ENCODE results near the gene CYP3A5. TPM values are rescaled to one million over a fixed set of nuclear protein-coding genes. Genes with fewer than 3 reads are reported as not detected.

CYP3A5 gene
- total and polyA plus RNA-seq, 2 of the 13 experiments (the other 11 are each of a cell fraction or from before 2014, with no cell fraction given): 5.7 to 9.3 TPM

DNA sequence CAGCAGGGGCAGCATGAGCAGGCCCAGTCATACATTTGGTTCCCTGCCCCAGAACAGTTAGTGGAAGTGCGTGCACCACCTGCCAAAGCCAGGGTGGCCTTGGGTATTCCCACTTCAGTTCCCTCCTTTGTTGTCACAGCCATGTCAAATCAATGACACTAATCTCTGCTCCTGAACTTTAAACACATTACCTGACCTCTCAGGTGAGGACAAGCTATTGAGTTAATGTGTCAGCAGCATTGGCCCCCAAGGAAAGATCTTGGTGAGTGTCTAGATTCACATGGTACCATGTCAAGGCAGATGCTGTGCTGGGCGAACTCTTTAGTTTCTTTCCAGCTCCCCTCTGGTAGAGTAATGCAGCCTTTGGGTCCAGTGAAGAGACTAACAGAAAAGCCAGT, 2.1 kb downstream of the CYP3A5 start (continued):
- TF ChIP-seq ZBTB33 (CRISPR knock-in tag; IDR thresholded peaks at IDR 0.05): no peak
- 0 out of 2 replicates have a peak, but pooled peaks have one; percentile 30 for TF ChIP-seq FOXC1 (CRISPR knock-in tag; IDR thresholded peaks at IDR 0.05; ENCODE audit: borderline replicate concordance)
- no peak for TF ChIP-seq GZF1 (CRISPR knock-in tag; IDR thresholded peaks at IDR 0.05)
- TF ChIP-seq ZNF253 (CRISPR knock-in tag; IDR thresholded peaks at IDR 0.05; ENCODE audit: borderline replicate concordance): no peak
- no peak for TF ChIP-seq ZFYVE20 (CRISPR knock-in tag; IDR thresholded peaks at IDR 0.05; ENCODE audit: borderline replicate concordance, low read depth)
- no peak for TF ChIP-seq RBAK (CRISPR knock-in tag; IDR thresholded peaks at IDR 0.05)
- no peak for TF ChIP-seq ZNF17 (CRISPR knock-in tag; IDR thresholded peaks at IDR 0.05)
- TF ChIP-seq, protein P1, sequence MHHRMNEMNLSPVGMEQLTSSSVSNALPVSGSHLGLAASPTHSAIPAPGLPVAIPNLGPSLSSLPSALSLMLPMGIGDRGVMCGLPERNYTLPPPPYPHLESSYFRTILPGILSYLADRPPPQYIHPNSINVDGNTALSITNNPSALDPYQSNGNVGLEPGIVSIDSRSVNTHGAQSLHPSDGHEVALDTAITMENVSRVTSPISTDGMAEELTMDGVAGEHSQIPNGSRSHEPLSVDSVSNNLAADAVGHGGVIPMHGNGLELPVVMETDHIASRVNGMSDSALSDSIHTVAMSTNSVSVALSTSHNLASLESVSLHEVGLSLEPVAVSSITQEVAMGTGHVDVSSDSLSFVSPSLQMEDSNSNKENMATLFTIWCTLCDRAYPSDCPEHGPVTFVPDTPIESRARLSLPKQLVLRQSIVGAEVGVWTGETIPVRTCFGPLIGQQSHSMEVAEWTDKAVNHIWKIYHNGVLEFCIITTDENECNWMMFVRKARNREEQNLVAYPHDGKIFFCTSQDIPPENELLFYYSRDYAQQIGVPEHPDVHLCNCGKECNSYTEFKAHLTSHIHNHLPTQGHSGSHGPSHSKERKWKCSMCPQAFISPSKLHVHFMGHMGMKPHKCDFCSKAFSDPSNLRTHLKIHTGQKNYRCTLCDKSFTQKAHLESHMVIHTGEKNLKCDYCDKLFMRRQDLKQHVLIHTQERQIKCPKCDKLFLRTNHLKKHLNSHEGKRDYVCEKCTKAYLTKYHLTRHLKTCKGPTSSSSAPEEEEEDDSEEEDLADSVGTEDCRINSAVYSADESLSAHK (CRISPR knock-in tag; IDR thresholded peaks at IDR 0.05; ENCODE audit: borderline replicate concordance): no peak
- TF ChIP-seq, protein P2, sequence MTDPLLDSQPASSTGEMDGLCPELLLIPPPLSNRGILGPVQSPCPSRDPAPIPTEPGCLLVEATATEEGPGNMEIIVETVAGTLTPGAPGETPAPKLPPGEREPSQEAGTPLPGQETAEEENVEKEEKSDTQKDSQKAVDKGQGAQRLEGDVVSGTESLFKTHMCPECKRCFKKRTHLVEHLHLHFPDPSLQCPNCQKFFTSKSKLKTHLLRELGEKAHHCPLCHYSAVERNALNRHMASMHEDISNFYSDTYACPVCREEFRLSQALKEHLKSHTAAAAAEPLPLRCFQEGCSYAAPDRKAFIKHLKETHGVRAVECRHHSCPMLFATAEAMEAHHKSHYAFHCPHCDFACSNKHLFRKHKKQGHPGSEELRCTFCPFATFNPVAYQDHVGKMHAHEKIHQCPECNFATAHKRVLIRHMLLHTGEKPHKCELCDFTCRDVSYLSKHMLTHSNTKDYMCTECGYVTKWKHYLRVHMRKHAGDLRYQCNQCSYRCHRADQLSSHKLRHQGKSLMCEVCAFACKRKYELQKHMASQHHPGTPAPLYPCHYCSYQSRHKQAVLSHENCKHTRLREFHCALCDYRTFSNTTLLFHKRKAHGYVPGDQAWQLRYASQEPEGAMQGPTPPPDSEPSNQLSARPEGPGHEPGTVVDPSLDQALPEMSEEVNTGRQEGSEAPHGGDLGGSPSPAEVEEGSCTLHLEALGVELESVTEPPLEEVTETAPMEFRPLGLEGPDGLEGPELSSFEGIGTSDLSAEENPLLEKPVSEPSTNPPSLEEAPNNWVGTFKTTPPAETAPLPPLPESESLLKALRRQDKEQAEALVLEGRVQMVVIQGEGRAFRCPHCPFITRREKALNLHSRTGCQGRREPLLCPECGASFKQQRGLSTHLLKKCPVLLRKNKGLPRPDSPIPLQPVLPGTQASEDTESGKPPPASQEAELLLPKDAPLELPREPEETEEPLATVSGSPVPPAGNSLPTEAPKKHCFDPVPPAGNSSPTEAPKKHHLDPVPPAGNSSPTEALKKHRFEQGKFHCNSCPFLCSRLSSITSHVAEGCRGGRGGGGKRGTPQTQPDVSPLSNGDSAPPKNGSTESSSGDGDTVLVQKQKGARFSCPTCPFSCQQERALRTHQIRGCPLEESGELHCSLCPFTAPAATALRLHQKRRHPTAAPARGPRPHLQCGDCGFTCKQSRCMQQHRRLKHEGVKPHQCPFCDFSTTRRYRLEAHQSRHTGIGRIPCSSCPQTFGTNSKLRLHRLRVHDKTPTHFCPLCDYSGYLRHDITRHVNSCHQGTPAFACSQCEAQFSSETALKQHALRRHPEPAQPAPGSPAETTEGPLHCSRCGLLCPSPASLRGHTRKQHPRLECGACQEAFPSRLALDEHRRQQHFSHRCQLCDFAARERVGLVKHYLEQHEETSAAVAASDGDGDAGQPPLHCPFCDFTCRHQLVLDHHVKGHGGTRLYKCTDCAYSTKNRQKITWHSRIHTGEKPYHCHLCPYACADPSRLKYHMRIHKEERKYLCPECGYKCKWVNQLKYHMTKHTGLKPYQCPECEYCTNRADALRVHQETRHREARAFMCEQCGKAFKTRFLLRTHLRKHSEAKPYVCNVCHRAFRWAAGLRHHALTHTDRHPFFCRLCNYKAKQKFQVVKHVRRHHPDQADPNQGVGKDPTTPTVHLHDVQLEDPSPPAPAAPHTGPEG (CRISPR knock-in tag; IDR thresholded peaks at IDR 0.05): no peak
- TF ChIP-seq ZNF674 (CRISPR knock-in tag; IDR thresholded peaks at IDR 0.05; ENCODE audit: low read depth): no peak
- no peak for TF ChIP-seq ZNF460 (CRISPR knock-in tag; IDR thresholded peaks at IDR 0.05; ENCODE audit: borderline replicate concordance)
- TF ChIP-seq ZHX2 (IDR thresholded peaks at IDR 0.05; ENCODE audit: low read depth): no peak
- no peak; the same call in 1 of the 2 replicates for TF ChIP-seq ZHX2 (CRISPR knock-in tag; IDR thresholded peaks at IDR 0.05; ENCODE audit: borderline replicate concordance)

Data from HepG2 (cell line).